K562 (cell line): Measurements from ENCODE around the gene NPFF. TPM values are rescaled to one million over a fixed set of nuclear protein-coding genes. Genes with fewer than 3 reads are reported as not detected.

ENCODE experiments used
- BHLHE40 ChIP-seq: IDR thresholded peaks from 2 replicates; pipeline ENCODE4 v1.6.1; 2011; ENCODE audit warnings: low read length, improper control_type of control experiment
- EGR1 ChIP-seq: fragments of 450-650 bp; conservative IDR thresholded peaks from 2 replicates; pipeline ENCODE4 v1.6.1; 2017; ENCODE audit warnings: mild to moderate bottlenecking
- EP400 ChIP-seq: fragments of 450-650 bp; IDR thresholded peaks from 2 replicates; pipeline ENCODE4 v1.6.1; 2017; ENCODE audit warnings: antibody characterized with exemption, mild to moderate bottlenecking, moderate library complexity
- ETV1 ChIP-seq: fragments of 450-650 bp; conservative IDR thresholded peaks from 2 replicates; pipeline ENCODE4 v1.6.1; 2016; ENCODE audit warnings: missing genetic modification characterization, control low read depth, low read depth, missing compliant biosample characterization
- FOXP1 ChIP-seq: sonication (generic); formaldehyde crosslinking; IDR thresholded peaks from 2 replicates; pipeline ENCODE4 v1.8.0; 2022; ENCODE audit warnings: mild to moderate bottlenecking, missing genetic modification reagents
- HDAC1 ChIP-seq, 2 experiments: fragments of 450-650 bp; IDR thresholded peaks; 2 replicates each; pipeline ENCODE4 v1.6.1; 2016 to 2017; ENCODE audit warnings: inconsistent platforms in 1 of 2, mild to moderate bottlenecking in 1 of 2, moderate library complexity in 1 of 2
- OTX1 ChIP-seq: fragments of 450-650 bp; formaldehyde crosslinking; IDR thresholded peaks from 2 replicates; pipeline ENCODE4 v1.4.0; 2022; ENCODE audit warnings: mild to moderate bottlenecking
- TAF9B ChIP-seq: fragments of 450-650 bp; IDR thresholded peaks from 2 replicates; pipeline ENCODE4 v1.6.1; 2018; ENCODE audit warnings: mild to moderate bottlenecking; ENCODE audit not compliant: partially characterized antibody
- TBL1XR1 ChIP-seq, 2 experiments: IDR thresholded peaks; 2 replicates each; pipeline ENCODE4 v1.6.1; 2012; ENCODE audit warnings: improper control_type of control experiment in 2 of 2, low read length in 2 of 2, mild to moderate bottlenecking in 1 of 2
- XRCC5 ChIP-seq: fragments of 200-400 bp; formaldehyde crosslinking; IDR thresholded peaks from 2 replicates; pipeline ENCODE4 v1.6.1; 2017; ENCODE audit warnings: low read depth, mild to moderate bottlenecking, low read length
- ZEB2 ChIP-seq: fragments of 450-650 bp; IDR thresholded peaks from 2 replicates; pipeline ENCODE4 v1.6.1; 2016
- ZNF77 ChIP-seq: fragments of 250-450 bp; sonication (Bioruptor Pico); IDR thresholded peaks from 2 replicates; pipeline ENCODE4 v1.5.0; 2020
- polyA plus RNA-seq, 8 experiments: library from polyadenylated mRNA; depleted of rRNA in 4 of 8; stranded (reverse) in 5 of 8; unstranded in 3 of 8; fragments of >200 nt; fragmentation: Nextera tagmentation in 2 of 8; fragmentation: Illumina TruSeq in 1 of 8; extraction: Ambion mirVana in 2 of 8; extraction: Trizol in 1 of 8; gene quantifications; 2 replicates each; pipeline versions ENCODE4 v1.2.1 to v1.2.3, GENCODE V29; 2011 to 2014; ENCODE audit warnings: inconsistent platforms in 1 of 8, missing spikeins in 1 of 8
- total RNA-seq, 7 experiments: library from RNA; depleted of rRNA in 6 of 7; stranded (reverse); fragments of >200 nt in 6 of 7; fragmentation: Illumina TruSeq in 2 of 7; extraction: Trizol in 2 of 7; gene quantifications; 2 replicates each; pipeline versions ENCODE4 v1.2.1 to v1.2.3, GENCODE V29; 2011 to 2021; ENCODE audit warnings: low replicate concordance in 1 of 7
- TF ChIP-seq, protein P1 (sequence below), 2 experiments: IDR thresholded peaks; 2 replicates each; pipeline ENCODE4 v1.6.1; 2012; ENCODE audit warnings: improper control_type of control experiment in 2 of 2, low read depth in 2 of 2, low read length in 2 of 2, borderline replicate concordance in 1 of 2
- TF ChIP-seq, protein P2 (sequence below): fragments of 200-800 bp; sonication (Bioruptor generic); IDR thresholded peaks from 2 replicates; pipeline ENCODE4 v1.6.1; 2016; ENCODE audit warnings: missing genetic modification characterization, missing compliant biosample characterization
- TF ChIP-seq, protein P3 (sequence below): fragments of 250-450 bp; sonication (Bioruptor Pico); IDR thresholded peaks from 2 replicates; pipeline ENCODE4 v1.5.0; 2020; ENCODE audit warnings: mild to moderate bottlenecking
- TF ChIP-seq, protein P4 (sequence below), 2 experiments: IDR thresholded peaks; 2 replicates each; pipeline ENCODE4 v1.6.1; 2011; ENCODE audit warnings: borderline replicate concordance in 1 of 2, control low read depth in 1 of 2, low read depth in 1 of 2, low read length in 1 of 2, mild to moderate bottlenecking in 1 of 2, mixed read lengths in 1 of 2, moderate library complexity in 1 of 2; ENCODE audit not compliant: insufficient read depth in 1 of 2, insufficient read length in 1 of 2, poor library complexity in 1 of 2, severe bottlenecking in 1 of 2; ENCODE audit errors: extremely low read depth in 1 of 2

Gene NPFF
- total and polyA plus RNA-seq, 9 of the 15 experiments (the other 6 are each of a cell fraction or from before 2014, with no cell fraction given) = 0.15 to 1.2 (median 0.55) TPM; not detected in 6

DNA sequence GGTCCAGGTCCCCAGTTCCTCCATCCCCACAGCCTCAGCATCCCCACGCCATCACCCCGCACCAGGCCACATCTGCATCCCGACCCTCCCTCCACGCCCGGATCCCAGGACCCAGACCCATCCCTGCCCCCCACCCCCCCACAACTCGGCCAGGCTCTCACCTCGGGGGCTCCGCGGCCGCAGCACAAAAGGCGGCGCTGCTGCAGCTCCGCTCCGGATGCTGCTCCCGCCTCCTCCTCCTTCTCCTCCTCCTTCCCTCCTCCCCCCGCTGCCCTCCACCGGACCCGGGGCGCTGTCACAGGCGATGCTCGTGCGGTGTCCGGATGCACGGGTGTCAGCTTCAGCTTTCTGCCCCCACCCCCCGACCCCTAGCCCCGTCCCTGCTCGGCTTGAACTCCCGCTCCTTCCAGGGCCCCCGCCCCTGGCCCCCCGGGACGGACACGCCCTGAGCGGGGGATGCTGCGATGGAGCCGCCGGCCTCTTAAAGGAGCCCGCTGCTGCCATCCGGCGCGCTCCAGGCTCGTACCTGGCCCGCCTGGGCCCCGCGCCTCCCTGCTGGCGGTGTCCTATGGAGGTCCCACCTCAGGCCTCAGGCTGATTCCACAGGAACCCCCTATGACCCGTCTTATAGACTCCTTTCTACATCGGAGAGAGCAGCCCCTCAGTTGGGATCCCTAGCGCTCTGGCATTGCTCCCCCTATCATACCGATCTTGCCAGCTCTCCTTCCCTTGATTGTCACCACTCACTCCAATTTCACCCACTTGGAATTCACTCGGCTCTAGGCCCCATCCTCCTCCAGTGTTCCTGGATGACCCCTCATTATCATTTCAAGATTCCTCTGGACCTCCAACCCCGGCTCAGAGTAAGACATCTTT, 7.8 kb downstream of the NPFF start, which contains the start of gene MAP3K12 (continued):
- TF ChIP-seq, protein P1, sequence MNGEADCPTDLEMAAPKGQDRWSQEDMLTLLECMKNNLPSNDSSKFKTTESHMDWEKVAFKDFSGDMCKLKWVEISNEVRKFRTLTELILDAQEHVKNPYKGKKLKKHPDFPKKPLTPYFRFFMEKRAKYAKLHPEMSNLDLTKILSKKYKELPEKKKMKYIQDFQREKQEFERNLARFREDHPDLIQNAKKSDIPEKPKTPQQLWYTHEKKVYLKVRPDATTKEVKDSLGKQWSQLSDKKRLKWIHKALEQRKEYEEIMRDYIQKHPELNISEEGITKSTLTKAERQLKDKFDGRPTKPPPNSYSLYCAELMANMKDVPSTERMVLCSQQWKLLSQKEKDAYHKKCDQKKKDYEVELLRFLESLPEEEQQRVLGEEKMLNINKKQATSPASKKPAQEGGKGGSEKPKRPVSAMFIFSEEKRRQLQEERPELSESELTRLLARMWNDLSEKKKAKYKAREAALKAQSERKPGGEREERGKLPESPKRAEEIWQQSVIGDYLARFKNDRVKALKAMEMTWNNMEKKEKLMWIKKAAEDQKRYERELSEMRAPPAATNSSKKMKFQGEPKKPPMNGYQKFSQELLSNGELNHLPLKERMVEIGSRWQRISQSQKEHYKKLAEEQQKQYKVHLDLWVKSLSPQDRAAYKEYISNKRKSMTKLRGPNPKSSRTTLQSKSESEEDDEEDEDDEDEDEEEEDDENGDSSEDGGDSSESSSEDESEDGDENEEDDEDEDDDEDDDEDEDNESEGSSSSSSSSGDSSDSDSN (IDR thresholded peaks at IDR 0.05; ENCODE audit: borderline replicate concordance in 1 of 2, low read depth in 2 of 2, low read length in 2 of 2) = peak in 1 of 2 experiments; percentile 68; a peak in 1 of 4 replicates
- TF ChIP-seq HDAC1 (IDR thresholded peaks at IDR 0.05) (no peak; a peak in 1 of 4 replicates), BHLHE40 (0 out of 2 replicates have a peak, but pooled peaks have one; percentile 39), EP400 (peak; percentile 8; the same call in 1 of the 2 replicates), TBL1XR1 (IDR thresholded peaks at IDR 0.05; ENCODE audit: low read length in 2 of 2) (no peak), TAF9B (no peak), ZEB2 (no peak), OTX1 (CRISPR knock-in tag) (no peak), EGR1 (peak; percentile 13; the same call in 1 of the 2 replicates), XRCC5 (no peak), ETV1 (tag) (peak; percentile 49), ZNF77 (CRISPR knock-in tag) (no peak), FOXP1 (CRISPR knock-in tag) (no peak)
- TF ChIP-seq, protein P2, sequence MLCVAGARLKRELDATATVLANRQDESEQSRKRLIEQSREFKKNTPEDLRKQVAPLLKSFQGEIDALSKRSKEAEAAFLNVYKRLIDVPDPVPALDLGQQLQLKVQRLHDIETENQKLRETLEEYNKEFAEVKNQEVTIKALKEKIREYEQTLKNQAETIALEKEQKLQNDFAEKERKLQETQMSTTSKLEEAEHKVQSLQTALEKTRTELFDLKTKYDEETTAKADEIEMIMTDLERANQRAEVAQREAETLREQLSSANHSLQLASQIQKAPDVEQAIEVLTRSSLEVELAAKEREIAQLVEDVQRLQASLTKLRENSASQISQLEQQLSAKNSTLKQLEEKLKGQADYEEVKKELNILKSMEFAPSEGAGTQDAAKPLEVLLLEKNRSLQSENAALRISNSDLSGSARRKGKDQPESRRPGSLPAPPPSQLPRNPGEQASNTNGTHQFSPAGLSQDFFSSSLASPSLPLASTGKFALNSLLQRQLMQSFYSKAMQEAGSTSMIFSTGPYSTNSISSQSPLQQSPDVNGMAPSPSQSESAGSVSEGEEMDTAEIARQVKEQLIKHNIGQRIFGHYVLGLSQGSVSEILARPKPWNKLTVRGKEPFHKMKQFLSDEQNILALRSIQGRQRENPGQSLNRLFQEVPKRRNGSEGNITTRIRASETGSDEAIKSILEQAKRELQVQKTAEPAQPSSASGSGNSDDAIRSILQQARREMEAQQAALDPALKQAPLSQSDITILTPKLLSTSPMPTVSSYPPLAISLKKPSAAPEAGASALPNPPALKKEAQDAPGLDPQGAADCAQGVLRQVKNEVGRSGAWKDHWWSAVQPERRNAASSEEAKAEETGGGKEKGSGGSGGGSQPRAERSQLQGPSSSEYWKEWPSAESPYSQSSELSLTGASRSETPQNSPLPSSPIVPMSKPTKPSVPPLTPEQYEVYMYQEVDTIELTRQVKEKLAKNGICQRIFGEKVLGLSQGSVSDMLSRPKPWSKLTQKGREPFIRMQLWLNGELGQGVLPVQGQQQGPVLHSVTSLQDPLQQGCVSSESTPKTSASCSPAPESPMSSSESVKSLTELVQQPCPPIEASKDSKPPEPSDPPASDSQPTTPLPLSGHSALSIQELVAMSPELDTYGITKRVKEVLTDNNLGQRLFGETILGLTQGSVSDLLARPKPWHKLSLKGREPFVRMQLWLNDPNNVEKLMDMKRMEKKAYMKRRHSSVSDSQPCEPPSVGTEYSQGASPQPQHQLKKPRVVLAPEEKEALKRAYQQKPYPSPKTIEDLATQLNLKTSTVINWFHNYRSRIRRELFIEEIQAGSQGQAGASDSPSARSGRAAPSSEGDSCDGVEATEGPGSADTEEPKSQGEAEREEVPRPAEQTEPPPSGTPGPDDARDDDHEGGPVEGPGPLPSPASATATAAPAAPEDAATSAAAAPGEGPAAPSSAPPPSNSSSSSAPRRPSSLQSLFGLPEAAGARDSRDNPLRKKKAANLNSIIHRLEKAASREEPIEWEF (CRISPR knock-in tag) = no peak
- TF ChIP-seq, protein P3, sequence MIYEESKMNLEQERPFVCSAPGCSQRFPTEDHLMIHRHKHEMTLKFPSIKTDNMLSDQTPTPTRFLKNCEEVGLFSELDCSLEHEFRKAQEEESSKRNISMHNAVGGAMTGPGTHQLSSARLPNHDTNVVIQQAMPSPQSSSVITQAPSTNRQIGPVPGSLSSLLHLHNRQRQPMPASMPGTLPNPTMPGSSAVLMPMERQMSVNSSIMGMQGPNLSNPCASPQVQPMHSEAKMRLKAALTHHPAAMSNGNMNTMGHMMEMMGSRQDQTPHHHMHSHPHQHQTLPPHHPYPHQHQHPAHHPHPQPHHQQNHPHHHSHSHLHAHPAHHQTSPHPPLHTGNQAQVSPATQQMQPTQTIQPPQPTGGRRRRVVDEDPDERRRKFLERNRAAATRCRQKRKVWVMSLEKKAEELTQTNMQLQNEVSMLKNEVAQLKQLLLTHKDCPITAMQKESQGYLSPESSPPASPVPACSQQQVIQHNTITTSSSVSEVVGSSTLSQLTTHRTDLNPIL (CRISPR knock-in tag) = no peak
- TF ChIP-seq, protein P4, sequence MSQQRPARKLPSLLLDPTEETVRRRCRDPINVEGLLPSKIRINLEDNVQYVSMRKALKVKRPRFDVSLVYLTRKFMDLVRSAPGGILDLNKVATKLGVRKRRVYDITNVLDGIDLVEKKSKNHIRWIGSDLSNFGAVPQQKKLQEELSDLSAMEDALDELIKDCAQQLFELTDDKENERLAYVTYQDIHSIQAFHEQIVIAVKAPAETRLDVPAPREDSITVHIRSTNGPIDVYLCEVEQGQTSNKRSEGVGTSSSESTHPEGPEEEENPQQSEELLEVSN (IDR thresholded peaks at IDR 0.05; ENCODE audit: borderline replicate concordance in 1 of 2, extremely low read depth in 1 of 2, insufficient read depth in 1 of 2, insufficient read length in 1 of 2, low read depth in 1 of 2, low read length in 1 of 2, poor library complexity in 1 of 2, severe bottlenecking in 1 of 2) = peak in 1 of 2 experiments; percentile 21
